Measurements from ENCODE around the gene HS6ST1. TPM values are rescaled to one million over a fixed set of nuclear protein-coding genes. Genes with fewer than 3 reads are reported as not detected.
A peak's percentile ranks its signal among the peaks of the same experiment; 100 is the strongest.
"Not testable (repeated sequence)": the region's sequence is repeated elsewhere in the genome, so short reads cannot be mapped to it uniquely, and the experiment has no call there.

HS6ST1 gene
- total and polyA plus RNA-seq, 2 donors (not counting 3 experiments of a cell fraction or from before 2014, with no cell fraction given) = 12.8 to 19.4 TPM

DNA sequence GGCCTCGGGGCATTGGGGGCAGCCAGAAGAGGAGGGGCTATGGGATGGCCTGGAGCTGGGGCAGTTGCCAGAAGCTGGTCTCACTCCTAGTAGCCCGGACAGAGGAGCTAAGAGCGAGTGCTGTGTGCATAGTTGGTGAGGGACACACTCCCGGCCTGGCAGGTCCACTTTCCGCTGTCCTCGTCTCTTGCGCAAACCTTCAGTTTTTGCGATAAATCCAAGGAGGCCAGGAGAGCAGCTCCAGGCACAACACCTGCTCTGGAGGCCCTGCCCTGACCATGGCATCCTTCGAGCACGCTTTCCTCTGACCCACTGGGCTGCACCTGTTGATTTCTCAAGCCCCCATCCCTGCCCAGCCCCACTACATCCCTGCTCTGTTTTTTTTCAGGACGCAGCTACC is 51.0 kb downstream of the HS6ST1 start:
- H3K9ac ChIP-seq (replicated peaks; ENCODE audit: extremely low read depth, insufficient read depth, low read length); BruUV-seq (replicated peaks); DNase-seq (ENCODE audit: low read depth, low spot score); H3K27ac ChIP-seq (ENCODE audit: insufficient read depth, low read depth, low read length); H3K4me3 ChIP-seq (replicated peaks in 1 of 3; ENCODE audit: insufficient read depth in 1 of 3, low read depth in 1 of 3, low read length in 3 of 3); H3K9me3 ChIP-seq (replicated peaks; ENCODE audit: control insufficient read depth, insufficient read depth, low read length); H3K27me3 ChIP-seq (ENCODE audit: control insufficient read depth in 2 of 2, insufficient read depth in 2 of 2, low read length in 2 of 2); H4K20me1 ChIP-seq (replicated peaks; ENCODE audit: control insufficient read depth, extremely low read depth, insufficient read depth, low read length); H3K4me1 ChIP-seq (ENCODE audit: control insufficient read depth, extremely low read depth, insufficient read depth, low read length); H3K36me3 ChIP-seq (ENCODE audit: control insufficient read depth in 2 of 2, extremely low read depth in 1 of 2, insufficient read depth in 2 of 2, low read length in 2 of 2); H3K9me1 ChIP-seq (replicated peaks; ENCODE audit: control insufficient read depth, extremely low read depth, insufficient read depth, low read length); H2AFZ ChIP-seq (ENCODE audit: low read depth, low read length); H3K4me2 ChIP-seq (ENCODE audit: insufficient read depth, low read length); POLR2A ChIA-PET; H3K79me2 ChIP-seq (ENCODE audit: control insufficient read depth, insufficient read depth, low read length); CTCF ChIA-PET; dilution Hi-C loops (cut with MboI; ENCODE audit: extremely low pct_ligation_motif_present, low sequenced_read_pairs); FAIRE-seq; intact Hi-C loops (cut with micrococcal nuclease): not testable (repeated sequence)

DNA sequence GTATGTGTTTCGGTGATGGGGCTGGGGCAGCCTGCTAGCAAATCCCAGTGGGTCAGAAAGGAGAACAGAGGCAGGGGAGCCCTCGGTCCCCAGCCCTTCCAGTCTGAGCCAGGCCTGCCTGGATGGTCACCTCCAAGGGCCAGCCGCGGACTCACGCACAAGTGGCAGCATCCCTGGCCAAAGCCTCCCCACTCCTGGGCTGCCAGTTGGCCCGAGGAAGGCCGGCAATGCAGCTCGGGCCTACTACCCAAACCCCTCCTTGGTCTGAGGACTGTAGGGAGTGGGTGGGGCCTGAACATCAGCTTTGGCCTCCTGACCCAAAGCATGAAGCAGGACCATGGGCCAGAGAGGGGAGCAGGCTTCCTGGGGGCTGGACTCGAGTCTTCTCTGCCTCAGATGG is 51.5 kb downstream of the HS6ST1 start:
- CTCF ChIA-PET; intact Hi-C loops (cut with micrococcal nuclease); BruUV-seq (replicated peaks); H3K27me3 ChIP-seq (ENCODE audit: control insufficient read depth in 2 of 2, insufficient read depth in 2 of 2, low read length in 2 of 2); FAIRE-seq; H3K79me2 ChIP-seq (ENCODE audit: control insufficient read depth, insufficient read depth, low read length); H3K4me3 ChIP-seq (replicated peaks in 1 of 3; ENCODE audit: insufficient read depth in 1 of 3, low read depth in 1 of 3, low read length in 3 of 3); H2AFZ ChIP-seq (ENCODE audit: low read depth, low read length); H4K20me1 ChIP-seq (replicated peaks; ENCODE audit: control insufficient read depth, extremely low read depth, insufficient read depth, low read length); H3K9ac ChIP-seq (replicated peaks; ENCODE audit: extremely low read depth, insufficient read depth, low read length); H3K4me1 ChIP-seq (ENCODE audit: control insufficient read depth, extremely low read depth, insufficient read depth, low read length); H3K27ac ChIP-seq (ENCODE audit: insufficient read depth, low read depth, low read length); DNase-seq (ENCODE audit: low read depth, low spot score); H3K4me2 ChIP-seq (ENCODE audit: insufficient read depth, low read length); dilution Hi-C loops (cut with MboI; ENCODE audit: extremely low pct_ligation_motif_present, low sequenced_read_pairs); H3K9me3 ChIP-seq (replicated peaks; ENCODE audit: control insufficient read depth, insufficient read depth, low read length); H3K36me3 ChIP-seq (ENCODE audit: control insufficient read depth in 2 of 2, extremely low read depth in 1 of 2, insufficient read depth in 2 of 2, low read length in 2 of 2); POLR2A ChIA-PET; H3K9me1 ChIP-seq (replicated peaks; ENCODE audit: control insufficient read depth, extremely low read depth, insufficient read depth, low read length): not testable (repeated sequence)

DNA sequence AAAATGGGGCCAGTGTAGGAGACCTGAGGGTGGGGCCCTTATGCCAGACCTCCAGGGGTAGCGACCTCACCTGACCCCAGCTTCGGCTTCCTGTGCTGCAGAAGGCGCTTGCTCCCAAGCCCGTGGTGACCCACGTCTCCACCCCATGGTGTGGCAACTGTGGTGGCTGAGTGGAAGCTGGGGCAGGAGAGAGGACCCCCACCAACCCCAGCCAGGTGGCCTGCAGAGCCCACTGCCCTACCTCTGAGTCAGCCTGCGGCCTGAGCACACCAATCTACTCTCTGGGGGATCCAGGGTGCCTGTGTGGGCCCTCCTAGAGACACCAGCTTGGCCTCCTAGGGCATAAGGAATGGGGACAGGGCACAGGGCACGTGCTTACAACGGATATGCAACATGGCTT is 52.2 kb downstream of the HS6ST1 start:
- H3K4me1 ChIP-seq (ENCODE audit: control insufficient read depth, extremely low read depth, insufficient read depth, low read length); H3K4me3 ChIP-seq (replicated peaks in 1 of 3; ENCODE audit: insufficient read depth in 1 of 3, low read depth in 1 of 3, low read length in 3 of 3); dilution Hi-C loops (cut with MboI; ENCODE audit: extremely low pct_ligation_motif_present, low sequenced_read_pairs); H3K9me1 ChIP-seq (replicated peaks; ENCODE audit: control insufficient read depth, extremely low read depth, insufficient read depth, low read length); POLR2A ChIA-PET; H3K79me2 ChIP-seq (ENCODE audit: control insufficient read depth, insufficient read depth, low read length); FAIRE-seq; H3K27me3 ChIP-seq (ENCODE audit: control insufficient read depth in 2 of 2, insufficient read depth in 2 of 2, low read length in 2 of 2); H3K36me3 ChIP-seq (ENCODE audit: control insufficient read depth in 2 of 2, extremely low read depth in 1 of 2, insufficient read depth in 2 of 2, low read length in 2 of 2); BruUV-seq (replicated peaks); intact Hi-C loops (cut with micrococcal nuclease); CTCF ChIA-PET; H3K9me3 ChIP-seq (replicated peaks; ENCODE audit: control insufficient read depth, insufficient read depth, low read length); H3K9ac ChIP-seq (replicated peaks; ENCODE audit: extremely low read depth, insufficient read depth, low read length); H3K4me2 ChIP-seq (ENCODE audit: insufficient read depth, low read length); DNase-seq (ENCODE audit: low read depth, low spot score); H2AFZ ChIP-seq (ENCODE audit: low read depth, low read length); H3K27ac ChIP-seq (ENCODE audit: insufficient read depth, low read depth, low read length); H4K20me1 ChIP-seq (replicated peaks; ENCODE audit: control insufficient read depth, extremely low read depth, insufficient read depth, low read length): not testable (repeated sequence)

DNA sequence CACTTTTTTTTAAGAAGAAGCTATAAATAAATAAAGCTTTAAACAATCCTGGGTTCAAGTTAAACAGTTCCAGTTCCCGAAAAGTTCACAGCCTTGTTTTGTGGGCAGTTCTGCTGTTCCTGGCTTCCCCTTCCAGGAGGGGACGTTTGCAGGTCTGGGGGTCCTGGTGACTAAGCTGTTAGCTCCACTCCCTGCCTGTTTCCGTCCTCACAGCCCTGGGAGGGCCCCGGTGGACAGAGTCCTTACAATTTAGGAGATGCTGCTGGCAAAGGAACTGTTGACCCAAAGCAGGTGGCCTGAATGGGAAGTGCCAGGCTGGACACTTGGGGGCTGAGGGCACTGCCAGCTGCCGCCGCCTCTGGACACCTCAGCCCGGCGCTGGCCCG is 53.1 kb downstream of the HS6ST1 start:
- FAIRE-seq; H3K4me2 ChIP-seq (ENCODE audit: insufficient read depth, low read length); H3K36me3 ChIP-seq (ENCODE audit: control insufficient read depth in 2 of 2, extremely low read depth in 1 of 2, insufficient read depth in 2 of 2, low read length in 2 of 2); H3K27ac ChIP-seq (ENCODE audit: insufficient read depth, low read depth, low read length); H3K4me3 ChIP-seq (replicated peaks in 1 of 3; ENCODE audit: insufficient read depth in 1 of 3, low read depth in 1 of 3, low read length in 3 of 3); H3K79me2 ChIP-seq (ENCODE audit: control insufficient read depth, insufficient read depth, low read length); H3K9ac ChIP-seq (replicated peaks; ENCODE audit: extremely low read depth, insufficient read depth, low read length); H3K9me3 ChIP-seq (replicated peaks; ENCODE audit: control insufficient read depth, insufficient read depth, low read length); H3K9me1 ChIP-seq (replicated peaks; ENCODE audit: control insufficient read depth, extremely low read depth, insufficient read depth, low read length); intact Hi-C loops (cut with micrococcal nuclease); CTCF ChIA-PET; dilution Hi-C loops (cut with MboI; ENCODE audit: extremely low pct_ligation_motif_present, low sequenced_read_pairs); H3K27me3 ChIP-seq (ENCODE audit: control insufficient read depth in 2 of 2, insufficient read depth in 2 of 2, low read length in 2 of 2); H2AFZ ChIP-seq (ENCODE audit: low read depth, low read length); H3K4me1 ChIP-seq (ENCODE audit: control insufficient read depth, extremely low read depth, insufficient read depth, low read length); DNase-seq (ENCODE audit: low read depth, low spot score); H4K20me1 ChIP-seq (replicated peaks; ENCODE audit: control insufficient read depth, extremely low read depth, insufficient read depth, low read length); POLR2A ChIA-PET: not testable (repeated sequence)
- TSS peak; percentile 45 for BruUV-seq (replicated peaks)
